ENCODE data around the gene ALPK3.

ALPK3 gene

GRCh38 chr15:84887938-84888337 lies 70.8 kb downstream of the ALPK3 start:
- in situ Hi-C loops (cut with MboI; ENCODE audit: low sequenced_read_pairs): no loop called here

GRCh38 chr15:84888639-84889038 lies 71.5 kb downstream of the ALPK3 start:
- in situ Hi-C loops (cut with MboI; ENCODE audit: low sequenced_read_pairs): no loop called here

GRCh38 chr15:84889313-84889990 lies 72.3 kb downstream of the ALPK3 start:
- in situ Hi-C loops (cut with MboI; ENCODE audit: low sequenced_read_pairs): no loop called here

- in situ Hi-C loops (cut with MboI; ENCODE audit: low sequenced_read_pairs): loop anchor here (10.0 kb wide), 1 partner anchor 65 kb away; no protein-coding TSS in a partner anchor
These were observed 73.0 kb downstream of the ALPK3 start for GRCh38 chr15:84889991-84890669.

GRCh38 chr15:84890670-84891162 lies 73.6 kb downstream of the ALPK3 start:
- in situ Hi-C loops (cut with MboI; ENCODE audit: low sequenced_read_pairs): loop anchor here (10.0 kb wide), 1 partner anchor 64 kb away; no protein-coding TSS in a partner anchor

GRCh38 chr15:84891339-84891738 lies 74.2 kb downstream of the ALPK3 start:
- in situ Hi-C loops (cut with MboI; ENCODE audit: low sequenced_read_pairs): loop anchor here (10.0 kb wide), 1 partner anchor 63 kb away; no protein-coding TSS in a partner anchor

GRCh38 chr15:84892786-84893307 lies 75.7 kb downstream of the ALPK3 start:
- in situ Hi-C loops (cut with MboI; ENCODE audit: low sequenced_read_pairs): loop anchor here (10.0 kb wide), 1 partner anchor 62 kb away; no protein-coding TSS in a partner anchor

- in situ Hi-C loops (cut with MboI; ENCODE audit: low sequenced_read_pairs): loop anchor here (10.0 kb wide), 1 partner anchor 61 kb away; no protein-coding TSS in a partner anchor
These were observed 76.5 kb downstream of the ALPK3 start for GRCh38 chr15:84893607-84894006.

GRCh38 chr15:84894736-84895425 lies 77.7 kb downstream of the ALPK3 start:
- in situ Hi-C loops (cut with MboI; ENCODE audit: low sequenced_read_pairs): loop anchor here (10.0 kb wide), 1 partner anchor 60 kb away; no protein-coding TSS in a partner anchor

- in situ Hi-C loops (cut with MboI; ENCODE audit: low sequenced_read_pairs): loop anchor here (10.0 kb wide), 1 partner anchor 56 kb away; no protein-coding TSS in a partner anchor
These were observed 81.6 kb downstream of the ALPK3 start for GRCh38 chr15:84898761-84899160.

- in situ Hi-C loops (cut with MboI; ENCODE audit: low sequenced_read_pairs): loop anchor here (10.0 kb wide), 1 partner anchor 55 kb away; no protein-coding TSS in a partner anchor
These were observed 82.6 kb downstream of the ALPK3 start for GRCh38 chr15:84899750-84900149.

GRCh38 chr15:84901540-84901939 lies 84.4 kb downstream of the ALPK3 start:
- in situ Hi-C loops (cut with MboI; ENCODE audit: low sequenced_read_pairs): no loop called here

GRCh38 chr15:84903751-84904150 lies 86.6 kb downstream of the ALPK3 start:
- in situ Hi-C loops (cut with MboI; ENCODE audit: low sequenced_read_pairs): no loop called here

- in situ Hi-C loops (cut with MboI; ENCODE audit: low sequenced_read_pairs): no loop called here
These were observed 87.3 kb downstream of the ALPK3 start for GRCh38 chr15:84904419-84904818.

- in situ Hi-C loops (cut with MboI; ENCODE audit: low sequenced_read_pairs): no loop called here
These were observed 88.1 kb downstream of the ALPK3 start for GRCh38 chr15:84905016-84905916.

GRCh38 chr15:84907731-84908130 lies 90.6 kb downstream of the ALPK3 start:
- in situ Hi-C loops (cut with MboI; ENCODE audit: low sequenced_read_pairs): no loop called here

GRCh38 chr15:84908564-84908963 lies 91.4 kb downstream of the ALPK3 start:
- in situ Hi-C loops (cut with MboI; ENCODE audit: low sequenced_read_pairs): no loop called here

GRCh38 chr15:84909029-84909428 lies 91.9 kb downstream of the ALPK3 start:
- in situ Hi-C loops (cut with MboI; ENCODE audit: low sequenced_read_pairs): no loop called here

- in situ Hi-C loops (cut with MboI; ENCODE audit: low sequenced_read_pairs): loop anchor here (10.0 kb wide), 1 partner anchor 55 kb away; no protein-coding TSS in a partner anchor
These were observed 92.6 kb downstream of the ALPK3 start for GRCh38 chr15:84909782-84910181.

Measured in HL-60/S4 (cell line).